A673 (cell line): ENCODE measurements around the gene MRRF.

Experiments used
- CTCF ChIP-seq: fragments of 300-800, 200-600 bp; sonication (generic); conservative IDR thresholded peaks from 2 replicates; pipeline ENCODE4 v1.5.1; 2017; ENCODE audit warnings: low read depth, mild to moderate bottlenecking, antibody characterized with exemption, low read length, moderate library complexity, mixed read lengths
- EZH2 ChIP-seq: fragments of 200-600 bp; sonication (generic); IDR thresholded peaks from 2 replicates; pipeline ENCODE4 v1.6.1; 2017; ENCODE audit warnings: borderline replicate concordance, low read depth, mild to moderate bottlenecking, mixed read lengths, antibody characterized with exemption, low read length; ENCODE audit not compliant: poor library complexity, severe bottlenecking

DNA sequence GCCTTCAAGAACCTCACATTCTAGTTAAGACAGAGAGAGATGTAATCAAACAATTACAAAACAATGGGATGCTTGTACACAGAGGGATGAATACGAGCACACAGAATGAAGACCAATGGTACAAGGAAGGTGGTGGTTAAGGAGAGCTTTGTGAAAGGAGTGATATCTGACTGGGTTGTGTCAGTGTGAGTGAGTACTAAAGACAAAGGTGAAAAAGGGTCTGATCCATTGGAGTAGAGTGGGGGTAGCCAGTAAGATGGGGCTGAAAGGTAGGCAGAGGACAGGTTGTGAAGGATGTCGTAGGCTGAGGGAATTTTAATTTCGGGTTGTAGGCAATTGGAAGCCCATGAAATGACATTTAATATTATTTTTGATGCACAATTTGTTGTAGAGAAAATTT is 9.9 kb upstream of the MRRF start:
- no peak for TF ChIP-seq CTCF
- TF ChIP-seq EZH2: no peak
